Left renal pelvis (tissue), 4 donors: ENCODE results near the gene FAM114A1. TPM values are rescaled to one million over a fixed set of nuclear protein-coding genes. Genes with fewer than 3 reads are reported as not detected.
"Not testable (repeated sequence)": the region's sequence is repeated elsewhere in the genome, so short reads cannot be mapped to it uniquely, and the experiment has no call there.

Source experiments
- DNase-seq, 4 donors: peaks; one replicate each; pipeline ENCODE4 v3.0.0-alpha.2; 2013; ENCODE audit warnings: low read depth in 4 of 4, low spot score in 3 of 4
- polyA plus RNA-seq, 4 donors: library from polyadenylated mRNA; unstranded; fragments of 120-200 nt; gene quantifications; one replicate each; pipeline ENCODE4 v1.2.1, GENCODE V29; 2013; ENCODE audit not compliant: insufficient read length in 4 of 4

Gene FAM114A1
- polyA plus RNA-seq, 4 donors = 29.5 to 85.1 (median 38.2) TPM

GRCh38 chr4:38928568-38928967, 61.0 kb downstream of the FAM114A1 start:
- no peak for DNase-seq

GRCh38 chr4:38928974-38929373, 61.4 kb downstream of the FAM114A1 start:
- no peak for DNase-seq

- no peak for DNase-seq
Measured at GRCh38 chr4:38930204-38930603, 62.6 kb downstream of the FAM114A1 start.

GRCh38 chr4:38930707-38931106, 63.1 kb downstream of the FAM114A1 start:
- DNase-seq = no peak

GRCh38 chr4:38931125-38931524, 63.5 kb downstream of the FAM114A1 start:
- DNase-seq = no peak

- no peak for DNase-seq
Measured at GRCh38 chr4:38935391-38936073, 67.9 kb downstream of the FAM114A1 start.

GRCh38 chr4:38939165-38939564, 71.6 kb downstream of the FAM114A1 start:
- DNase-seq = no peak

- DNase-seq = no peak
Measured at GRCh38 chr4:38940476-38940875, 72.9 kb downstream of the FAM114A1 start.

- not testable (repeated sequence) for DNase-seq
Measured at GRCh38 chr4:38941906-38942305, 74.3 kb downstream of the FAM114A1 start.

GRCh38 chr4:38943343-38943742, 75.7 kb downstream of the FAM114A1 start:
- peak; percentile 49 to 63 (median 57) for DNase-seq

GRCh38 chr4:38944440-38944839, 76.8 kb downstream of the FAM114A1 start:
- DNase-seq = no peak

- DNase-seq = no peak
Measured at GRCh38 chr4:38946919-38947318, 79.3 kb downstream of the FAM114A1 start.

GRCh38 chr4:38948551-38948950, 80.9 kb downstream of the FAM114A1 start:
- no peak for DNase-seq

- no peak for DNase-seq
Measured at GRCh38 chr4:38949411-38950051, 81.9 kb downstream of the FAM114A1 start.

GRCh38 chr4:38950159-38950558, 82.6 kb downstream of the FAM114A1 start:
- DNase-seq = no peak

GRCh38 chr4:38950734-38951133, 83.1 kb downstream of the FAM114A1 start:
- no peak for DNase-seq

GRCh38 chr4:38951598-38951997, 84.0 kb downstream of the FAM114A1 start:
- no peak for DNase-seq

GRCh38 chr4:38952017-38952416, 84.4 kb downstream of the FAM114A1 start:
- no peak for DNase-seq

GRCh38 chr4:38954727-38955126, 87.1 kb downstream of the FAM114A1 start:
- no peak for DNase-seq

GRCh38 chr4:38955957-38956356, 88.4 kb downstream of the FAM114A1 start:
- DNase-seq = no peak

- DNase-seq = no peak
Measured at GRCh38 chr4:38957261-38957815, 89.7 kb downstream of the FAM114A1 start.

- DNase-seq = no peak
Measured at GRCh38 chr4:38957893-38958292, 90.3 kb downstream of the FAM114A1 start.
